ENCODE results near the gene SALL3. TPM values are rescaled to one million over a fixed set of nuclear protein-coding genes. Genes with fewer than 3 reads are reported as not detected.

The SALL3 gene
- total and polyA plus RNA-seq, 2 of the 8 experiments (the other 6 are each of a cell fraction or from before 2014, with no cell fraction given) = 10.5 to 46.4 TPM

DNA sequence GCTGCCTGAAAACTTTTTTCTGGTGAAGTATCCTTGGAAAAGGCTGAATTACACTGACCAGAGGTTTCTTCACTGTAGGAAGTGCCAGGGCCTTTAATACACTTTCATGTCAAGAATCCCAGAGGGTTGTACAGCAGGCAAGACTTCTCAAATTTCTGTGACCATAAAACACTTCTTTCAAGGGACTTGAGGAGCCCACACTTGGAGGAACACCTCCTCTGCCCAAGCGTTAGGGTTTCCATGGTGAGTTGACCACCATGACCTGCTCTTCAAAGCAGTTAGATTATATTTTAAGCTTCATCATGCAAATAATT is 12.9 kb upstream of the SALL3 start:
- DNase-seq (ENCODE audit: low read depth in 1 of 2, low spot score in 2 of 2) = no peak
- Histone ChIP-seq H3K9ac (replicated peaks in 1 of 4; ENCODE audit: extremely low read depth in 1 of 4, low read depth in 3 of 4, low read length in 3 of 4) (no peak overlapping the region), H4K8ac (ENCODE audit: extremely low read depth, insufficient read depth, low read length) (no peak overlapping the region), H4K91ac (replicated peaks; ENCODE audit: insufficient read length, low read length) (no peak overlapping the region), H3K27me3 (replicated peaks in 1 of 4; ENCODE audit: control insufficient read depth in 3 of 4, extremely low read depth in 1 of 4, insufficient read depth in 3 of 4, low read length in 3 of 4) (peaks cover 0 to 18% (median 12%) of the 10 kb centered on the region in 4 experiments; a peak in 6 of 7 replicates), H2AFZ (ENCODE audit: low read length) (no peak overlapping the region), H2BK20ac (ENCODE audit: low read length) (no peak overlapping the region), H3K56ac (replicated peaks; ENCODE audit: insufficient read length, low read depth, low read length) (no peak overlapping the region), H3K23ac (ENCODE audit: insufficient read length) (no peak overlapping the region), H3K9me3 (ENCODE audit: insufficient read depth in 2 of 2, low read depth in 1 of 2, low read length in 1 of 2) (peaks cover 3 to 19% of the 10 kb centered on the region in 2 experiments; a peak in 3 of 4 replicates), H3K79me2 (ENCODE audit: control insufficient read depth in 1 of 2, insufficient read depth in 2 of 2, low read length in 2 of 2) (peaks cover 0 to 6% of the 10 kb centered on the region in 2 experiments; a peak in 1 of 4 replicates), H3K14ac (ENCODE audit: insufficient read length) (no peak overlapping the region), H2BK12ac (ENCODE audit: low read depth, low read length) (no peak overlapping the region), H4K5ac (ENCODE audit: insufficient read length, low read depth, low read length) (no peak overlapping the region), H3K23me2 (ENCODE audit: low read depth, low read length) (peaks cover 16% of the 10 kb centered on the region), H3K27ac (ENCODE audit: low read depth, low read length) (no peak overlapping the region), H2BK15ac (ENCODE audit: low read length) (no peak overlapping the region), H4K20me1 (replicated peaks in 1 of 2; ENCODE audit: control insufficient read depth in 1 of 2, insufficient read depth in 2 of 2, low read length in 2 of 2) (peaks cover 0 to 13% of the 10 kb centered on the region in 2 experiments), H3K4me2 (ENCODE audit: insufficient read depth in 1 of 2, low read depth in 2 of 2, low read length in 2 of 2) (no peak overlapping the region), H3K18ac (ENCODE audit: extremely low read depth, low read length) (no peak overlapping the region), H3K79me1 (ENCODE audit: low read depth, low read length) (no peaks in the 10 kb centered on the region), H3K4me3 (ENCODE audit: extremely low read depth in 1 of 4, insufficient read depth in 2 of 4, low read depth in 3 of 4, low read length in 4 of 4) (no peak overlapping the region), H3K4ac (replicated peaks; ENCODE audit: insufficient read length, low read depth, low read length) (no peak overlapping the region), H3K36me3 (ENCODE audit: control insufficient read depth in 2 of 4, insufficient read depth in 4 of 4, low read length in 3 of 4) (peaks cover 0 to 2% (median 0%) of the 10 kb centered on the region in 4 experiments; a peak in 1 of 8 replicates), H3K4me1 (replicated peaks in 1 of 4; ENCODE audit: control insufficient read depth in 3 of 4, insufficient read depth in 4 of 4, low read length in 3 of 4) (peaks cover 0 to 3% (median 0%) of the 10 kb centered on the region in 4 experiments; a peak in 1 of 7 replicates), H2BK120ac (replicated peaks; ENCODE audit: low read depth, low read length) (no peak overlapping the region), H2BK5ac (ENCODE audit: low read depth, low read length) (no peak overlapping the region), H2AK5ac (ENCODE audit: low read depth, low read length) (no peak overlapping the region)
- no peak for FAIRE-seq
- no peak for TF ChIP-seq JUND (IDR thresholded peaks at IDR 0.05; ENCODE audit: low read length)
- no peak for TF ChIP-seq CTBP2 (IDR thresholded peaks at IDR 0.05; ENCODE audit: borderline replicate concordance, insufficient read depth, insufficient read length, low read length)
- TF ChIP-seq JUN (IDR thresholded peaks at IDR 0.05; ENCODE audit: low read depth, low read length) = no peak
- no peak for TF ChIP-seq CEBPB (IDR thresholded peaks at IDR 0.05; ENCODE audit: low read depth, low read length)
- 75% methylated on average over 1 of the region's 1 CpG; no CpG with 5 or more reads in 1 of the 2 experiments for WGBS, 2 experiments (ENCODE audit: extremely low coverage in 1 of 2, insufficient coverage in 1 of 2, insufficient read length in 1 of 2, insufficient replicate concordance in 2 of 2, low coverage in 1 of 2, low lambda C conversion rate in 2 of 2, missing lambda C conversion rate in 1 of 2)
- ChIA-PET CTCF (ENCODE audit: partially characterized antibody) (interaction anchor here (0.5 to 1.1 kb wide), 4 partner anchors 36 to 224 kb away, joined by 3 read pairs; no protein-coding TSS in a partner anchor), POLR2A (ENCODE audit: partially characterized antibody) (interaction anchor here (0.8 to 1.2 kb wide), 2 partner anchors 9 to 11 kb away, joined by 3 read pairs; no protein-coding TSS in a partner anchor)

Measured in H1 (cell line).